Neural cell (in vitro differentiated cells): ENCODE measurements around the gene COL1A1. TPM values are rescaled to one million over a fixed set of nuclear protein-coding genes. Genes with fewer than 3 reads are reported as not detected.

Source experiments
- polyA plus RNA-seq: library from polyadenylated mRNA; depleted of rRNA; stranded (reverse); fragments of >200 nt; gene quantifications from 2 replicates; pipeline ENCODE4 v1.2.3, GENCODE V29; 2014
- small RNA-seq, 3 experiments: library from RNA; depleted of rRNA; stranded (forward); fragments of <200 nt; gene quantifications; one replicate each; pipeline ENCODE3, GENCODE V24; 2012

The COL1A1 gene
- polyA plus RNA-seq, 1 donor from 2014 or later, result 0.14 TPM

Small RNA genes within 50 kb of the gene (small RNA-seq; reads per million reads assigned to genes)
- gene SUMO2P7, result 0 reads per million in 3 experiments

Other genes starting within 250 kb of the COL1A1 start
- not detected in 2 replicates for gene DLX4, start 232.4 kb downstream of the COL1A1 start, polyA plus RNA-seq
- gene DLX3, start 206.4 kb downstream of the COL1A1 start, polyA plus RNA-seq, result not detected in 2 replicates
- 33.0 and 37.2 TPM in 2 replicates for gene ITGA3, start 145.5 kb downstream of the COL1A1 start, polyA plus RNA-seq
- 36.2 and 41.7 TPM in 2 replicates for gene PDK2, start 106.3 kb downstream of the COL1A1 start, polyA plus RNA-seq
- 105 and 128 TPM in 2 replicates for gene SAMD14, start 71.5 kb downstream of the COL1A1 start, polyA plus RNA-seq
- 29.2 and 30.5 TPM in 2 replicates for gene PPP1R9B, start 51.0 kb downstream of the COL1A1 start, polyA plus RNA-seq
- gene SGCA, start 35.6 kb downstream of the COL1A1 start, polyA plus RNA-seq, result 0.43 TPM in 1 of 2 replicates, not detected in the other
- not detected in 2 replicates for gene TMEM92, start 72.8 kb upstream of the COL1A1 start, polyA plus RNA-seq
- 6.9 and 9.5 TPM in 2 replicates for gene XYLT2, start 144.5 kb upstream of the COL1A1 start, polyA plus RNA-seq
- gene MRPL27, start 171.6 kb upstream of the COL1A1 start, polyA plus RNA-seq, result 118 and 138 TPM in 2 replicates
- 1.1 and 5.4 TPM in 2 replicates for gene EME1, start 171.6 kb upstream of the COL1A1 start, polyA plus RNA-seq
- 67.2 and 71.4 TPM in 2 replicates for gene LRRC59, start 195.9 kb upstream of the COL1A1 start, polyA plus RNA-seq
- not detected in 2 replicates for gene ACSF2, start 224.6 kb upstream of the COL1A1 start, polyA plus RNA-seq